ENCODE data around the gene HS6ST1. TPM values are rescaled to one million over a fixed set of nuclear protein-coding genes. Genes with fewer than 3 reads are reported as not detected.

HS6ST1 gene
- total RNA-seq, 4 donors from 2014 or later, result 20.5 to 43.6 (median 32.1) TPM

DNA sequence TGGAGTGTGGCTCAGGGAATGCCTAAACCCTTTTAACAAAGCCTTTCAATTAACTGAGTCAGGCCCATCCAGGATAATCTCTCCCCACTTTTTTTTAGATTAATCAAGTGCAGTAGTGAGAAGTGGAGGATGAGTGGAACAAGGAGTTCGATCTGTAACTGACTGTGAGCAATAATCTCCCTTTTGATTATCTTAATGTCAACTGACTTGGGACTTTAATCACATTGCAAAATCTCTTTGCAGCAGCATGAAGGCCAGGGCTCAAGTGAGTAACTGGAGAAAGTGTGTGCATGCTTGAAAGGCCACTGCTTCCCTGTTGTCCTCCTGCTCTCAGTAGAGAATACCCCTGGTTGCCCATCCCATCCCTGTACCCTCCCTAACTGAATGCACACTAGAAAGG lies 32.1 kb upstream of the HS6ST1 start:
- Histone ChIP-seq H3K9me3 (peaks cover 0 to 7% (median 0%) of the 10 kb centered on the region in 3 donors), H3K27ac (peak overlapping the region in 1 of 4 donors; percentile 77), H3K4me1 (peaks cover 0 to 37% (median 18%) of the 10 kb centered on the region in 3 donors), H3K4me3 (no peak overlapping the region), H3K36me3 (no peaks in the 10 kb centered on the region), H3K27me3 (no peaks in the 10 kb centered on the region)
- TF ChIP-seq, protein P1, sequence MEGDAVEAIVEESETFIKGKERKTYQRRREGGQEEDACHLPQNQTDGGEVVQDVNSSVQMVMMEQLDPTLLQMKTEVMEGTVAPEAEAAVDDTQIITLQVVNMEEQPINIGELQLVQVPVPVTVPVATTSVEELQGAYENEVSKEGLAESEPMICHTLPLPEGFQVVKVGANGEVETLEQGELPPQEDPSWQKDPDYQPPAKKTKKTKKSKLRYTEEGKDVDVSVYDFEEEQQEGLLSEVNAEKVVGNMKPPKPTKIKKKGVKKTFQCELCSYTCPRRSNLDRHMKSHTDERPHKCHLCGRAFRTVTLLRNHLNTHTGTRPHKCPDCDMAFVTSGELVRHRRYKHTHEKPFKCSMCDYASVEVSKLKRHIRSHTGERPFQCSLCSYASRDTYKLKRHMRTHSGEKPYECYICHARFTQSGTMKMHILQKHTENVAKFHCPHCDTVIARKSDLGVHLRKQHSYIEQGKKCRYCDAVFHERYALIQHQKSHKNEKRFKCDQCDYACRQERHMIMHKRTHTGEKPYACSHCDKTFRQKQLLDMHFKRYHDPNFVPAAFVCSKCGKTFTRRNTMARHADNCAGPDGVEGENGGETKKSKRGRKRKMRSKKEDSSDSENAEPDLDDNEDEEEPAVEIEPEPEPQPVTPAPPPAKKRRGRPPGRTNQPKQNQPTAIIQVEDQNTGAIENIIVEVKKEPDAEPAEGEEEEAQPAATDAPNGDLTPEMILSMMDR (IDR thresholded peaks at IDR 0.05), result no peak
- WGBS, 2 donors (ENCODE audit: low coverage in 1 of 2), result 25 to 33% methylated on average over 1 of the region's 1 CpG
- no peak for ATAC-seq

DNA sequence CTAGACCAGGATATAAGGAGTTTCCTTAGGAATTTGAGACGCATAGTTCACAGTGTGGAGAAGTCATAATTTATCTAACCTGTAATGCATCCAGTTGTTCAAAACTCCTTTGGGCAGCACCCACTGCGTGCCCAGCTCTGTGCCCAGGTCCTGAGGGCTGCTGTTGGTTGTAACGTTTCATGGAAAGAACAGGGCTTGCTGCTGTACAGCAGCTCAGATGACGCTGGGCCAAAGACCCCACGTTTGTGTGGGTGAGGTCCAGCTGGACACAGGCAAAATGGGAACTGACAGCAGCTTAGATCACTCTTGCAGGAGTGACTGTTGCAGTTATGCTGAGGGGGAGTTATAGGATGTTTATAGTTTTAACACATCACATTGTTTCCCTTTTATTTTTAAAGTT lies 30.0 kb upstream of the HS6ST1 start:
- TF ChIP-seq, protein P1 (IDR thresholded peaks at IDR 0.05), result no peak
- TF ChIP-seq EP300 (IDR thresholded peaks at IDR 0.05), result no peak
- TF ChIP-seq POLR2AphosphoS5 (IDR thresholded peaks at IDR 0.05), result no peak
- no peak for TF ChIP-seq POLR2A (IDR thresholded peaks at IDR 0.05)
- peaks cover 0 to 37% (median 18%) of the 10 kb centered on the region in 3 donors for H3K4me1 ChIP-seq
- H3K27ac ChIP-seq, result peak overlapping the region in 3 of 4 donors; percentile 75 to 79 (median 77)
- H3K36me3 ChIP-seq, result no peaks in the 10 kb centered on the region
- H3K27me3 ChIP-seq, result no peaks in the 10 kb centered on the region
- no peak for ATAC-seq
- no peak overlapping the region for H3K4me3 ChIP-seq
- 29 to 44% methylated on average over 1 to 5 of the region's 5 CpGs for WGBS, 2 donors (ENCODE audit: low coverage in 1 of 2)
- H3K9me3 ChIP-seq, result peaks cover 0 to 7% (median 0%) of the 10 kb centered on the region in 3 donors

DNA sequence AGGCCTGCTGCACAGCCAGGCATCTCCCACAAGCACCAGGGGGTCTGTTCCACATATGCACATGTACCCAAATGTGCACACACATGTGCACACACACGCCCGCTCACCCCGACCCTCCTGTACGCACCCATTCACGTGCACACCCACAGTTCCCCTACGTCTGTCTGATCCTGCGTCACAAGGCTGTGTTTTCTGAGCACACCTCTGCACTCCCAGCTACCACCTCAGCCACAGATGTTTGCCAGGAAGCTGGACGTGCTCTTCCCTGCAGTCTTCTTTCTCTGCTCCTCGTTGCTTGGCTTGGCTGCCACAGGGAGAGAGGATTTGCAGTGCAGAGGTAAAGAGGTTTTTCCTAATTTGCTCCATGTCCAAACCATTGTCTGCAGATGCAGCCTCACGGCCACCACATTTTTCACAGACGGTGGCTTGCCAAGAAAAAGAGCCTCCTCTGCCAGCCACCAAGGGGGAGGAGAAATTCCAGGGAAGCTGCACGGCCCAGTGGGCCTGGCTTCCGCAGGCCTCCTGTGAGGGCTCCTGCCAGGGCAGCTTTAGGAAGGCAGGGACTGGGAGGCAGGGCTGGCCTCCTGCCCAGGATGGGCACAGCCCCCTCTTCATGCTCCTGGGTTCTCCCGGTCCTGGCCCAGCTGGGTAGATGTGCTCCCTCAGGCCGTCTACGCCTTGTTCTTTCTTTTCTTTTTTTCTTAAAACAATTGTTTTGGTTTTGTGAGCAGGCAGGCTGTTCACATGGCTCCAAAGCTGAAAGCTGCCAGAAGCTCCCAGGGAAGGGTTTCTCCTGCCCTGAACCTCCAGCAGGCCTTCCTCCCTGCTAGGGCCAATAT lies 29.3 kb upstream of the HS6ST1 start:
- peak overlapping the region in 3 of 4 donors; percentile 75 to 79 (median 77) for H3K27ac ChIP-seq
- peaks cover 0 to 7% (median 0%) of the 10 kb centered on the region in 3 donors for H3K9me3 ChIP-seq
- H3K36me3 ChIP-seq, result no peaks in the 10 kb centered on the region
- peaks cover 0 to 37% (median 18%) of the 10 kb centered on the region in 3 donors for H3K4me1 ChIP-seq
- peak; percentile 60 for TF ChIP-seq POLR2AphosphoS5 (IDR thresholded peaks at IDR 0.05)
- no peak for TF ChIP-seq POLR2A (IDR thresholded peaks at IDR 0.05)
- WGBS, 2 donors (ENCODE audit: low coverage in 1 of 2), result 16% methylated on average over 8 of the region's 16 CpGs; no CpG with 5 or more reads in 1 of the 2 donors
- peak; percentile 95 for ATAC-seq
- no peaks in the 10 kb centered on the region for H3K27me3 ChIP-seq
- H3K4me3 ChIP-seq, result no peak overlapping the region

DNA sequence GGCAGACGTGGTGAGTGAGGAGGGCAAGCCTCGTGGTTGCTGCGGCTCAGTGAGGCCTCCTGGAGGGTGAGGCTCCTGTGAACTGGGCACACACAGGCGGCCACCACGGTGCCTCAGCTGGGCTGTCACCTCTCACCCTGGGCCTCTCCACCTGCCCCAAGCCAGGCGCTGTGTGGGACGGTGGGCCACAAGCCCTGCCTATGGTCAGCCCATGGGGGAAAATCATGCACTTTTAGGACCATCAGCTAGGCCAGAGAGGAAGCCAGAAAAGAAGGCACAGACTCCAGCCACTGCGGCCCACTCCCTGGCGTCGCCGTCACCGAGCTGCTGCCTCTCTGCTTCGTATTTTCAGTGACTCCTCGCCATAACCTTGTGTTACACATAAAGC lies 28.5 kb upstream of the HS6ST1 start:
- H3K27ac ChIP-seq, result peak overlapping the region in 3 of 4 donors; percentile 75 to 79 (median 77)
- no peaks in the 10 kb centered on the region for H3K27me3 ChIP-seq
- H3K9me3 ChIP-seq, result peaks cover 0 to 7% (median 0%) of the 10 kb centered on the region in 3 donors
- H3K36me3 ChIP-seq, result no peaks in the 10 kb centered on the region
- TF ChIP-seq EP300 (IDR thresholded peaks at IDR 0.05) (no peak), POLR2AphosphoS5 (IDR thresholded peaks at IDR 0.05) (no peak), POLR2A (IDR thresholded peaks at IDR 0.05) (no peak)
- TF ChIP-seq, protein P1 (IDR thresholded peaks at IDR 0.05), result no peak
- H3K4me1 ChIP-seq, result peaks cover 0 to 37% (median 18%) of the 10 kb centered on the region in 3 donors
- H3K4me3 ChIP-seq, result no peak overlapping the region
- ATAC-seq, result no peak
- 95 to 97% methylated on average over 6 to 7 of the region's 14 CpGs for WGBS, 2 donors (ENCODE audit: low coverage in 1 of 2)

DNA sequence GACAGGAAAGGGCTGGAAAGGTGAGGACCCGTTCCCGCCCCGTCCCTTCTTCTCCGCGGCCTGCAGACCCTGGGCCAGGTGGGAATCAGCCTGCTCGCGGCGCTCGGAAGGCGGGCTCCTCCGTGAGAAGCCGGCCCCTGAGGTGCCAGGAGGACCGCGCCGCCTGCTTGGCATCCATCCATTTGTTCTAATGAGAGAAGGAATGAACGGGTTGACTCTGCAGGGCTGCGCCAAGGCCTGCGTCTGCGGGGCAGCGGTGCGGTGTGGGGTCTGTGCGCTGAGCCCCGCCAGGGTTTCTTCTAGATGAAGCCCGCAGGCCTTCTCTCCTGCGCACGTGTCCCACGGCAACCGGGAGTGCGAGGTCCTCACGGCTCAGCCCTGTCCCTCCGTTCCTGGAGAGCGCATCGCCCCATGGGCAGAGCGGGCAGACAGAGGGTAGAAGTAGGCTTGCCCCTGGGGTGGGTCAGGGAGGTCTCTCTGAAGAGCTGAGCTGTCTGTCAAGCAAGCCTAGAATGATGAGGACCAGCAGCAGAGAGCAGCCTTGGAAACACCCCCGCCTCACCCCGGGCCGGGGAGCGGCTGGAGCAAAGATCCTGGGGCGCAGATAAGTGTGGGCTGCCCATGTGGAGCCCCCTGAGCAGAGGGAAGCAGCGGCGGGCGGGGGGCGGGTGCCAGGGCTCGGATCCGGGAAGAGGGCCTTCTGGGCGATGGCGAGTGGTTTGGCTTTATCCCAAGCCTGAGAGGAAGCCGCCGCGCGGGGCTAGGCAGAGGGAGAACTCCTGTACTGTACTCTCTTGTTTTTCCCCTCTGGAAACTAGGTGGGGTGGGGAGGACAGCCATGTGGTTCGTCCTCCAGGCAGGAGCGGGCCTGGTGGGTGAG lies 27.9 kb upstream of the HS6ST1 start:
- H3K4me1 ChIP-seq, result peaks cover 0 to 37% (median 18%) of the 10 kb centered on the region in 3 donors
- H3K36me3 ChIP-seq, result no peaks in the 10 kb centered on the region
- ATAC-seq, result no peak
- no peaks in the 10 kb centered on the region for H3K27me3 ChIP-seq
- H3K9me3 ChIP-seq, result peaks cover 0 to 1% (median 0%) of the 10 kb centered on the region in 3 donors
- H3K4me3 ChIP-seq, result no peak overlapping the region
- H3K27ac ChIP-seq, result peak overlapping the region in 3 of 4 donors; percentile 75 to 79 (median 77)
- WGBS, 2 donors (ENCODE audit: low coverage in 1 of 2), result 78 to 91% methylated on average over 6 to 10 of the region's 53 CpGs
- no peak for TF ChIP-seq POLR2A (IDR thresholded peaks at IDR 0.05)

Data from gastroesophageal sphincter (tissue), 4 donors.